ENCODE data around the gene SLC25A1. TPM values are rescaled to one million over a fixed set of nuclear protein-coding genes. Genes with fewer than 3 reads are reported as not detected.

Gene SLC25A1
- total and polyA plus RNA-seq, 4 donors = 36.3 to 95.8 (median 48.6) TPM

DNA sequence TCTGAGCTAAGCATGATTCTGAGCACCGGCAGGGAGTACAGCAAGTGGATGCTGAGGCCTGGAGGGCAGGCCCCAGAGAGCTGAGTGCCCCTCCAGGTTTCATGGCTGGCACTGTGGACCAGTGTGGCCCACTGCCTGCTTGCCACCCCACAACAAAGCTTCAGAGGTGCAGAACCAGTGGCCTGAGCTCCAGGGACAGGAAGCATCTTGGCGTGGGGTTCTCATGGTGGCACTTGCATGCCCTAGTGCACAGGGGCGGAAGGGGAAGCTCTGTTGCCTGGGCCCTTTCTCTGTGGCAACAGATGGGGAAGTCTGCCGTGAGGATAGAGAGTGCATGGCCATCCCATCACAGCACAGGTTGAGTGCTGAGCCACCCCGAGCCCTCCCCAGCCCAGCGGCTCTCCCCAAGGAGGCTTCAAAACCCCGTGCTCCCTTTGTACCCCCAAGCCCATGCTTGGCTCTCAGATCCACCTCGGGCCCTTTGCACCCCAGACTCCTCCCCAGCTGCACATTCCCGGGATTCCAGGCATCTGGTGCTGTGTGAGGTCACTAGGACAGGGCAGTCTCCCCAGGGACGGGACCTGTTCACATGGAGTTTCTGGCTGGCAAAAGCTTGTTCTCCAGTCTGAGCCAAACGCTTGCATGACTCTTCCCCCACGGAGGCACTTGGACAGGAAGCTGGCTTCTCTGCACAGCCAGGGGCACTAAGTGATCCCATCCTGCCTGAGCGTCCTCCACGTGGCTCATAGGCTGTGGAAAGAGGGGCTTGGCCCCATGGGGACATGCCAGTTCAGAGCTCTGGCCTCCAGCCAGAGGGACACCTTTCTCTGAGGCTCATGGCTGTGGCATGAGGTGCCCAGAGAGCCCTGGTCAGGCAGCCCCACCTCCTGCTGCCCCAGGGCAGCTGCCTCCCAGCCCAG is 4.2 kb downstream of the SLC25A1 start:
- H3K36me3 ChIP-seq (ENCODE audit: control insufficient read depth in 4 of 4, insufficient read depth in 4 of 4, low read length in 4 of 4) = peaks cover 0 to 3% (median under 1%) of the 10 kb centered on the region in 4 donors
- H3K9ac ChIP-seq (ENCODE audit: insufficient read depth in 1 of 2, low read length in 2 of 2) = no peak overlapping the region
- TF ChIP-seq, protein P1, sequence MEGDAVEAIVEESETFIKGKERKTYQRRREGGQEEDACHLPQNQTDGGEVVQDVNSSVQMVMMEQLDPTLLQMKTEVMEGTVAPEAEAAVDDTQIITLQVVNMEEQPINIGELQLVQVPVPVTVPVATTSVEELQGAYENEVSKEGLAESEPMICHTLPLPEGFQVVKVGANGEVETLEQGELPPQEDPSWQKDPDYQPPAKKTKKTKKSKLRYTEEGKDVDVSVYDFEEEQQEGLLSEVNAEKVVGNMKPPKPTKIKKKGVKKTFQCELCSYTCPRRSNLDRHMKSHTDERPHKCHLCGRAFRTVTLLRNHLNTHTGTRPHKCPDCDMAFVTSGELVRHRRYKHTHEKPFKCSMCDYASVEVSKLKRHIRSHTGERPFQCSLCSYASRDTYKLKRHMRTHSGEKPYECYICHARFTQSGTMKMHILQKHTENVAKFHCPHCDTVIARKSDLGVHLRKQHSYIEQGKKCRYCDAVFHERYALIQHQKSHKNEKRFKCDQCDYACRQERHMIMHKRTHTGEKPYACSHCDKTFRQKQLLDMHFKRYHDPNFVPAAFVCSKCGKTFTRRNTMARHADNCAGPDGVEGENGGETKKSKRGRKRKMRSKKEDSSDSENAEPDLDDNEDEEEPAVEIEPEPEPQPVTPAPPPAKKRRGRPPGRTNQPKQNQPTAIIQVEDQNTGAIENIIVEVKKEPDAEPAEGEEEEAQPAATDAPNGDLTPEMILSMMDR (IDR thresholded peaks at IDR 0.05; ENCODE audit: control extremely low read depth, extremely low read depth) = no peak
- peaks cover 0 to 10% (median 2%) of the 10 kb centered on the region in 3 donors for H3K27me3 ChIP-seq (ENCODE audit: control insufficient read depth in 3 of 3, insufficient read depth in 3 of 3, low read length in 2 of 3)
- DNase-seq = no peak
- H3K9me3 ChIP-seq (ENCODE audit: control insufficient read depth in 4 of 4, insufficient read depth in 3 of 4, low read length in 3 of 4) = no peaks in the 10 kb centered on the region
- H3K4me1 ChIP-seq (ENCODE audit: control insufficient read depth in 5 of 5, insufficient read depth in 5 of 5, low read length in 5 of 5) = peaks cover 4 to 48% (median 11%) of the 10 kb centered on the region in 5 donors
- WGBS, 2 donors = 36 to 51% methylated on average over 14 of the region's 14 CpGs
- ATAC-seq (ENCODE audit: insufficient read depth, low FRiP score) = no peak
- no peak overlapping the region for H3K4me3 ChIP-seq
- peak overlapping the region in 1 of 2 donors; percentile 10 for H3K27ac ChIP-seq (ENCODE audit: low read depth in 1 of 2, low read length in 1 of 2)

DNA sequence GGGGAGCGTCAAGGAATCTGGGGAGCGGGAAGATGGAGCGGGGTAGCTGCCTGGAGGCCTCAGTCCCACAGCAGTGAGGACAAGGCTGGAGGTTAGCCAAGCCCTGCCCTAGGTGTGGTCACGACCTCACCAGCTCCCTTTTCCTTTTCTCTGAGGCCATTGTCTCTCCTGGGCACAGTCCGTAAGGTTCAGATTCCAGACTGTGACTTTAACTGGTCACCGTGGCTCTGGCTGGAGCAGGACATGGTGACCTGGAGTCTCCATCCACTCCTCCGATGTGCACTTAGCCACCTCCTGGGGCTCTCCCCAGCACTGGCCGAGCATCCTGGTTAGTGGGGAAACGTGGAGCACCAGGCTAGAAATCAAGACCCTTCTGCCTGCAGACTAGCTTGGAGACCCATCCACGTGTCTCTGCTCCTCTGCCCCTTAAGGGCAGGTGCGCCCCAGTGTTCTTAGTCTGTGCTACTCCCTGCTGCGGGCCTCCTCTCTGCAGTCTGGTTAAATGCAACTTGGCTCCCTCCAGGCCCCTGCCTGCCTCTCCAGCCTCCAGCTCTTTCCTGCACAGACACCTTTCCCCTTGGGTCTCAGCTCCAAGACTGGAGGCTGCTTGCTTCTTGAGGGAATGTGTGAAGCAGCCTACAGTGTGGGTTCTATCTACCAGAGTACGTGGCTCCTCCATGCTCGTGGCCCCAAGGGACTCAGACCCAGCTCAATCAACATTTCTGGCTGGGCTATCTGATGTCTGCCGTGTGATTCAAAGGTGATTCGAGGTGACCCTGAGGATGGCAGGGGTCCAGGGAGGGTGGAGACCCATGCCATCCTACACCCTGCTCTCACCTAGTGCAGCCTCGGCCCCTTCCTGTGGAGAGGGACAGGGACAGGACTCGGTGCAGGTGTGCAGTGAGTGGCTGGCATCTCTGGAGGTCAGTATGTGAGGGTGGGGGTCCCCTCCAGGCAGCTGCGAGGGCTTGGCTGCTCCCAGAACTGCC is 5.2 kb downstream of the SLC25A1 start:
- peaks cover 4 to 43% (median 11%) of the 10 kb centered on the region in 5 donors for H3K4me1 ChIP-seq (ENCODE audit: control insufficient read depth in 5 of 5, insufficient read depth in 5 of 5, low read length in 5 of 5)
- no peak overlapping the region for H3K9ac ChIP-seq (ENCODE audit: insufficient read depth in 1 of 2, low read length in 2 of 2)
- no peaks in the 10 kb centered on the region for H3K9me3 ChIP-seq (ENCODE audit: control insufficient read depth in 4 of 4, insufficient read depth in 3 of 4, low read length in 3 of 4)
- TF ChIP-seq, protein P1 (IDR thresholded peaks at IDR 0.05; ENCODE audit: control extremely low read depth, extremely low read depth) = no peak
- no peak overlapping the region for H3K27ac ChIP-seq (ENCODE audit: low read depth in 1 of 2, low read length in 1 of 2)
- DNase-seq = no peak
- peaks cover 0 to 20% (median 10%) of the 10 kb centered on the region in 3 donors for H3K27me3 ChIP-seq (ENCODE audit: control insufficient read depth in 3 of 3, insufficient read depth in 3 of 3, low read length in 2 of 3)
- no peak overlapping the region for H3K4me3 ChIP-seq
- ATAC-seq (ENCODE audit: insufficient read depth, low FRiP score) = no peak
- H3K36me3 ChIP-seq (ENCODE audit: control insufficient read depth in 4 of 4, insufficient read depth in 4 of 4, low read length in 4 of 4) = peaks cover 0 to 3% (median under 1%) of the 10 kb centered on the region in 4 donors
- WGBS, 2 donors = 76 to 80% methylated on average over 19 of the region's 19 CpGs

DNA sequence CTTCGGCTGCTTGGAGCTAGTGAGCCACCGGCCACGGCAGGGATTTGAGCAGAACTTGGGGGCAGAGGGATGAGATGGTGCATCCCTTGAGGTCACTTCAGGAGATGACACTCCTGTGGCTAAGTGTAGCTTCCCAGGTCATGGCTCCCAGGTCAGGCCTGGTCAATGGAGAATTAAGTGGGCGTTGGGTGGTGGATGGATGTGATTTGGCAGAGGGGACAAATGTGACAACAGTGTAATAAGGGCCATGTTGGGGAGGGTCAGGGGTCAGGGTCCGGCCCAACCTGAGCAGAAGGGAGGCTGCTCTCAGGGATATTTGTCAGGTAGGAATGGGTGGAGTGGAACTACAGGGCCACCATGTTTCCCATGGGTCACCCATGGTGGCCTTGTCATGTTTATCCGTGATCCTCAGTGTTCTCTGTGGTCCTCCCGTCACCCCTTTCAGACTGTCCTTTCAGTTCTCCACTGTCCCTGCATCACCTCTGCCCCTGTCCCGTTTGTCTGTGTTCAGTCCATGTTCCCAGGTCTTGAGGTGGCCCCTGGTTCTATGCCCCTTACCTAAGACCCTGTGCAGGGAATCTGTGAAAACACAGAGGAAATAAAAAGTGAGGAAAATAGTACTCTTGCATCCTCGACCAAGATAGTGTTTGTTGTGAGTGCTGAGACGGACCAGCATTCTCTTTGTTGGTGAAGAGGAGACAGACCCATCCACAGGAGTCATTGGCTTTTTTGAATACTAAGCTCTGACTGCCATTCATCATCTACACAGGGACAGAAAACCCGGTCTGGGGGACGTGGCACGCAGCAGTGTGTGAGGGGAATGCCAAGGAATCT is 6.1 kb downstream of the SLC25A1 start:
- Histone ChIP-seq H3K9ac (ENCODE audit: insufficient read depth in 1 of 2, low read length in 2 of 2) (peak overlapping the region; percentile 65 to 77), H3K27me3 (ENCODE audit: control insufficient read depth in 3 of 3, insufficient read depth in 3 of 3, low read length in 2 of 3) (peaks cover 0 to 27% (median 16%) of the 10 kb centered on the region in 3 donors), H3K27ac (ENCODE audit: low read depth in 1 of 2, low read length in 1 of 2) (peak overlapping the region; percentile 86 to 88), H3K36me3 (ENCODE audit: control insufficient read depth in 4 of 4, insufficient read depth in 4 of 4, low read length in 4 of 4) (peaks cover 0 to 3% (median under 1%) of the 10 kb centered on the region in 4 donors), H3K4me3 (peak overlapping the region; percentile 86), H3K4me1 (ENCODE audit: control insufficient read depth in 5 of 5, insufficient read depth in 5 of 5, low read length in 5 of 5) (peaks cover 4 to 40% (median 11%) of the 10 kb centered on the region in 5 donors), H3K9me3 (ENCODE audit: control insufficient read depth in 4 of 4, insufficient read depth in 3 of 4, low read length in 3 of 4) (no peaks in the 10 kb centered on the region)
- WGBS, 2 donors = 35 to 48% methylated on average over 13 of the region's 13 CpGs
- TF ChIP-seq, protein P1 (IDR thresholded peaks at IDR 0.05; ENCODE audit: control extremely low read depth, extremely low read depth) = no peak
- no peak for DNase-seq
- no peak for ATAC-seq (ENCODE audit: insufficient read depth, low FRiP score)

Measured in lung (tissue), 12 donors.